Neuronal stem cell (in vitro differentiated cells): ENCODE data around the gene C3orf38.

Experiments
- DNase-seq: peaks from one replicate; pipeline ENCODE4 v3.0.0-alpha.2; 2013; ENCODE audit warnings: low spot score
- H2AFZ ChIP-seq: one replicate; pipeline ENCODE4 v1.6.1; 2013; ENCODE audit warnings: mild to moderate bottlenecking, low read length, inconsistent platforms
- H2AK5ac ChIP-seq: 2 replicates; pipeline ENCODE4 v1.6.1; 2013; ENCODE audit warnings: low read depth, mild to moderate bottlenecking, inconsistent platforms, low read length, moderate library complexity, mixed read lengths
- H2BK120ac ChIP-seq: 2 replicates; pipeline ENCODE4 v1.6.1; 2013; ENCODE audit warnings: low read depth, mild to moderate bottlenecking, inconsistent platforms, low read length, moderate library complexity, mixed read lengths
- H2BK12ac ChIP-seq: one replicate; pipeline ENCODE4 v1.6.1; 2013; ENCODE audit warnings: low read length, inconsistent platforms
- H2BK15ac ChIP-seq: 2 replicates; pipeline ENCODE4 v1.6.1; 2013; ENCODE audit warnings: mild to moderate bottlenecking, low read length, inconsistent platforms, mixed read lengths
- H2BK5ac ChIP-seq: one replicate; pipeline ENCODE4 v1.6.1; 2013; ENCODE audit warnings: inconsistent platforms, mild to moderate bottlenecking, low read length, moderate library complexity
- H3K14ac ChIP-seq: one replicate; pipeline ENCODE4 v1.6.1; 2013; ENCODE audit warnings: low read length, inconsistent platforms
- H3K18ac ChIP-seq: 2 replicates; pipeline ENCODE4 v1.6.1; 2013; ENCODE audit warnings: low read length, inconsistent platforms
- H3K23ac ChIP-seq: 2 replicates; pipeline ENCODE4 v1.6.1; 2013; ENCODE audit warnings: low read depth, mild to moderate bottlenecking, mixed read lengths, low read length, inconsistent platforms; ENCODE audit not compliant: poor library complexity
- H3K27ac ChIP-seq: replicated peaks from 3 replicates; pipeline ENCODE4 v1.5.1; 2013; ENCODE audit warnings: low read length, inconsistent platforms
- H3K27me3 ChIP-seq, 3 experiments: 2 replicates each; pipeline ENCODE4 v1.6.1; 2013; ENCODE audit warnings: low read length in 3 of 3, mild to moderate bottlenecking in 2 of 3, inconsistent platforms in 1 of 3, low read depth in 1 of 3, mixed read lengths in 1 of 3, moderate library complexity in 1 of 3; ENCODE audit not compliant: control insufficient read depth in 3 of 3, insufficient read depth in 3 of 3
- H3K36me3 ChIP-seq, 2 donors: replicated peaks in 1 of 2; 2 replicates each; pipeline ENCODE4 v1.6.1; 2013; ENCODE audit warnings: low read length in 2 of 2; ENCODE audit not compliant: control insufficient read depth in 2 of 2, insufficient read depth in 2 of 2
- H3K4ac ChIP-seq: 2 replicates; pipeline ENCODE4 v1.6.1; 2013; ENCODE audit warnings: inconsistent platforms, mild to moderate bottlenecking, low read length, moderate library complexity
- H3K4me1 ChIP-seq, 2 donors: 1 replicate in 1 of 2; 2 replicates in 1 of 2; pipeline ENCODE4 v1.6.1; 2013; ENCODE audit warnings: low read length in 2 of 2, low read depth in 1 of 2; ENCODE audit not compliant: control insufficient read depth in 2 of 2, insufficient read depth in 1 of 2
- H3K4me2 ChIP-seq: one replicate; pipeline ENCODE4 v1.6.1; 2013; ENCODE audit warnings: mild to moderate bottlenecking, low read length, inconsistent platforms; ENCODE audit not compliant: insufficient read depth, poor library complexity, severe bottlenecking
- H3K4me3 ChIP-seq, 2 donors: 2 replicates each; pipeline ENCODE4 v1.5.1; 2013; ENCODE audit warnings: low read length in 2 of 2, mild to moderate bottlenecking in 2 of 2, inconsistent platforms in 1 of 2, moderate library complexity in 1 of 2
- H3K79me1 ChIP-seq: one replicate; pipeline ENCODE4 v1.6.1; 2013; ENCODE audit warnings: low read depth, mild to moderate bottlenecking, inconsistent platforms, low read length, moderate library complexity
- H3K9ac ChIP-seq: one replicate; pipeline ENCODE4 v1.6.1; 2013; ENCODE audit warnings: mild to moderate bottlenecking, low read depth, low read length, inconsistent platforms; ENCODE audit not compliant: poor library complexity
- H3K9me3 ChIP-seq, 2 donors: replicated peaks in 1 of 2; 2 replicates each; pipeline versions ENCODE3 to v1.6.1; 2013; ENCODE audit warnings: low read length in 2 of 2, mild to moderate bottlenecking in 2 of 2, inconsistent platforms in 1 of 2, low read depth in 1 of 2, mixed read lengths in 1 of 2, moderate library complexity in 1 of 2; ENCODE audit not compliant: control insufficient read depth in 2 of 2, insufficient read depth in 1 of 2
- H4K8ac ChIP-seq: one replicate; pipeline ENCODE4 v1.6.1; 2013; ENCODE audit warnings: low read depth, mild to moderate bottlenecking, inconsistent platforms, low read length, moderate library complexity
- H4K91ac ChIP-seq: one replicate; pipeline ENCODE4 v1.6.1; 2013; ENCODE audit warnings: low read length, low read depth, mild to moderate bottlenecking, inconsistent platforms; ENCODE audit not compliant: poor library complexity
- WGBS, 2 donors: extraction: QIAGEN DNeasy Blood & Tissue Kit; methylation state at CpG; one replicate each; pipeline ENCODE4 v1.1.7; 2013; ENCODE audit warnings: missing lambda C conversion rate in 2 of 2, mixed read lengths in 1 of 2; ENCODE audit not compliant: insufficient read length in 2 of 2, insufficient replicate concordance in 1 of 2; ENCODE audit errors: extremely low coverage in 2 of 2; 5-methylcytosine and 5-hydroxymethylcytosine counted together

The C3orf38 gene

DNA sequence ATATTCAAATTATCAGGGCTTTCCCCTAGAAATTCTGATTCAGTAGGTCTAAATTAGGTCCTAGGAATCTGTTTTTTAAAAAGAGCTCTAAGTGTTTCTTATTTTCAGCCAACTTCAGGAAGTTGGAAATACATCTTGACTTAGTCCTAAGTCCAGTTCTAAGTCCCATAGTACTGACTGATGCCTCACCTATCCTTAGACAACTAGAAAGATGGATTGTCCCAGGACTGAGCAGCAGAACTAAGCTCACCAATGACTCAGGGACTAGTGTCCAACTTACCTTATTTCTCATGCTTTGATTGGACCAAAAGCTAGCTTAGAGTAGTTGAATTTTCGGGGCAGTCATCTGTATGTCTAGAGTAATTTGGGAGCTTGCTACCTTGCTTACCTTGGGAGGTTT is 26.2 kb upstream of the C3orf38 start:
- peaks cover 0 to 27% of the 10 kb centered on the region in 2 donors for H3K36me3 ChIP-seq

DNA sequence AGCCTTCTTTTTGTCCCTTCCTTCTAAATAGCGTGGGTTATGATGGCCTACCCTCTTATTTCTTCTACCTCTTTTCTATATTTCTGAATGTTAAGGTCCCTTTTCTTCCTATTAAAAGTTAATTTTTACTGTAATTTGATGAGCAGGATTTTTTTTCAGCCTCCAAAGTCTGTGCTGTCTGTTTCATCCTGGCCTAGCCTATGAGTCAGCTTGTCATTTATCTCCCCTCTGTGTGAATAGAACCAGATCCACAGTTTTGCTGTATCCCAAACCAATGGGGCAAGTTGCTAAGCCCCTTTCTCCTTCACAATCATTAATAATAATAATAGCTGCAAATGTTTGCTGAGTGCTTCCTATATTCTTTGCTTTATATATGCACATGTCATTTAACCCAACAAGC is 18.1 kb upstream of the C3orf38 start:
- Histone ChIP-seq H2AFZ (no peak overlapping the region), H3K9ac (no peak overlapping the region), H3K9me3 (no peaks in the 10 kb centered on the region), H2BK12ac (no peak overlapping the region), H2AK5ac (no peak overlapping the region), H3K4me3 (no peak overlapping the region), H3K79me1 (no peaks in the 10 kb centered on the region), H2BK15ac (no peak overlapping the region), H3K27me3 (no peaks in the 10 kb centered on the region), H3K4me2 (no peak overlapping the region), H3K36me3 (peaks cover 0 to 77% of the 10 kb centered on the region in 2 donors), H2BK120ac (no peak overlapping the region), H3K18ac (no peak overlapping the region), H4K91ac (no peak overlapping the region), H3K4ac (no peak overlapping the region), H3K23ac (no peak overlapping the region), H4K8ac (no peak overlapping the region), H3K27ac (no peak overlapping the region), H2BK5ac (no peak overlapping the region), H3K14ac (no peak overlapping the region), H3K4me1 (no peaks in the 10 kb centered on the region)
- no CpG with 5 or more reads among the region's 1 CpG for WGBS, 2 donors
- no peak for DNase-seq

More for the DNA sequence above, 26.2 kb upstream of the C3orf38 start:
- Histone ChIP-seq H3K27ac (no peak overlapping the region), H3K14ac (no peak overlapping the region), H3K4me1 (no peaks in the 10 kb centered on the region), H4K8ac (no peak overlapping the region), H2BK5ac (no peak overlapping the region), H3K9me3 (no peaks in the 10 kb centered on the region), H4K91ac (no peak overlapping the region), H2AFZ (no peak overlapping the region), H3K23ac (no peak overlapping the region), H3K4me3 (no peak overlapping the region), H3K4me2 (no peak overlapping the region), H2BK15ac (no peak overlapping the region), H3K4ac (no peak overlapping the region), H3K9ac (no peak overlapping the region), H2AK5ac (no peak overlapping the region), H3K79me1 (no peaks in the 10 kb centered on the region), H2BK12ac (no peak overlapping the region), H3K27me3 (no peaks in the 10 kb centered on the region), H3K18ac (no peak overlapping the region), H2BK120ac (no peak overlapping the region)
- no peak for DNase-seq
- no CpG with 5 or more reads among the region's 1 CpG for WGBS, 2 donors

DNA sequence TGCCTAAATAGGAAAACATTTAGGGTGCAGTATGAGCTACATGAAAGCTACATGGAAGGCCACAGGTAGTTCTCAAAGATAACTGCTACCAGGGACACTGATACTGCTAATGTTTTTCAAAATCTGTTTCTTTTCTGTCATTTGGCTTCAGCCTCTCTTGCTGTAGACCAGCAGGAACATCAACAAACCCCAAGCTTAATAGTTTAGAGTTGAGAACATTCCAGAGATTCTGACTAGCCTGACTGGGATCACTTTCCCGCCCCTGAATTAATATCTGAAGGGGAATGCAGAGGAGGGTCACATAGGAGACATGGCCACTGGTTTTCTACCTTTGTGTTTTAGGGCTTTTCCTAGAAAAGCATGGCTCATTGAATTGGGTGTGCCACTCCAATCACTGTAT is 16.9 kb upstream of the C3orf38 start:
- H2AK5ac ChIP-seq, result no peak overlapping the region
- WGBS, 2 donors, result no CpG with 5 or more reads among the region's 1 CpG
- no peak overlapping the region for H3K23ac ChIP-seq
- H3K9me3 ChIP-seq, result no peaks in the 10 kb centered on the region
- H3K9ac ChIP-seq, result no peak overlapping the region
- H3K4me3 ChIP-seq, result no peak overlapping the region
- no peaks in the 10 kb centered on the region for H3K27me3 ChIP-seq
- H3K14ac ChIP-seq, result no peak overlapping the region
- H2BK15ac ChIP-seq, result no peak overlapping the region
- no peak overlapping the region for H3K4me2 ChIP-seq
- H3K4ac ChIP-seq, result no peak overlapping the region
- H3K79me1 ChIP-seq, result no peaks in the 10 kb centered on the region
- H2BK12ac ChIP-seq, result no peak overlapping the region
- no peak overlapping the region for H2BK120ac ChIP-seq
- no peak overlapping the region for H4K8ac ChIP-seq
- no peak overlapping the region for H3K27ac ChIP-seq
- no peak overlapping the region for H2AFZ ChIP-seq
- no peaks in the 10 kb centered on the region for H3K4me1 ChIP-seq
- peaks cover 0 to 79% of the 10 kb centered on the region in 2 donors for H3K36me3 ChIP-seq
- no peak overlapping the region for H4K91ac ChIP-seq
- no peak overlapping the region for H2BK5ac ChIP-seq
- H3K18ac ChIP-seq, result no peak overlapping the region
- DNase-seq, result no peak

DNA sequence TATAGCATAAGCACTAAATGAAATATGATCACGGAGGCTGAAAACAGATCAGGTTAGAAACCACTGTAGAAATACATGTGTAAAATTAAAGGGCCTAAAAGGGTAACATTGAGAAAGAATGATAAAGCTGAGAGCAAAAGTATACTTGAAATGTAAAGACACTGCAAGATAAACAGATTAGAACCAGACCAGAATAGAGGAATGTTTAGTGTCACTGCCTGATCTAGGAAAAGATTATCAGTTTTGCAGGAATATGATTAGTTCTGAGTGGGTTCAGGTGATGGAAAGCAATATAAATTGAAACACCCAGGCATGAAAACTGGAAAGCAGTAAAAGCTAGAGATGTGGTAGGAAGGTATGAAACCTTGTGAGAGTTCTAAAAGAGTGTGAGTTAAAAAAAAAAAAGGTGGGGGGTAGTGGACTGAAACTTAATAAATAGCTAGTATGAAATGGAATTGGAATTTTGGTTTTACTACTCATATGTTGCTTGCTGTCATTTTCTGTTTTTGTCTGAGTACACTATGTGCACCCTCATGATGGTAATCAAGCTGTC is 16.0 kb upstream of the C3orf38 start:
- Histone ChIP-seq H4K91ac (no peak overlapping the region), H3K4me3 (no peak overlapping the region), H3K4me1 (no peaks in the 10 kb centered on the region), H3K27me3 (no peaks in the 10 kb centered on the region), H3K18ac (no peak overlapping the region), H3K9me3 (no peaks in the 10 kb centered on the region), H3K27ac (no peak overlapping the region), H2BK5ac (no peak overlapping the region), H3K36me3 (peaks cover 0 to 88% of the 10 kb centered on the region in 2 donors), H3K9ac (no peak overlapping the region), H2AK5ac (no peak overlapping the region), H2BK15ac (no peak overlapping the region), H2BK120ac (no peak overlapping the region), H2AFZ (no peak overlapping the region), H3K23ac (no peak overlapping the region), H3K79me1 (no peaks in the 10 kb centered on the region), H3K4me2 (no peak overlapping the region), H4K8ac (no peak overlapping the region), H2BK12ac (no peak overlapping the region), H3K4ac (no peak overlapping the region), H3K14ac (no peak overlapping the region)
- WGBS, 2 donors, result no CpG with 5 or more reads among the region's 1 CpG
- DNase-seq, result no peak
